HCT116 (cell line): ENCODE results near the gene HSPB1. TPM values are rescaled to one million over a fixed set of nuclear protein-coding genes. Genes with fewer than 3 reads are reported as not detected.

ENCODE experiments used
- ATAC-seq: fragments of 200-7000 bp; cut with Tn5 transposase; 2 replicates; pipeline ENCODE4 v1.9.1; 2020; ENCODE audit warnings: mild to moderate bottlenecking, moderate library complexity
- BruUV-seq: library from RNA; stranded (reverse); fragments of 400-500 nt; replicated peaks from 2 replicates; lab custom pipeline; 2021; lab: Mats Ljungman, UMichigan
- CTCF ChIA-PET: fragments of 300-600 bp; sonication (Branson Sonifier 250); formaldehyde crosslinking; loops from one replicate; lab custom pipeline; 2021; ENCODE audit warnings: antibody characterized with exemption; lab: Charles Lee
- POLR2A ChIA-PET: fragments of 300-600, 350-600 bp; sonication (Branson Sonifier 250); formaldehyde crosslinking; loops from one replicate; lab custom pipeline; 2021; ENCODE audit warnings: antibody characterized with exemption; lab: Charles Lee
- RAD21 ChIA-PET, 2 experiments: fragments of 300-600 bp; sonication (Branson Sonifier 250); formaldehyde crosslinking; loops; one replicate each; lab custom pipeline; 2023; ENCODE audit warnings: low total read pairs in 2 of 2; ENCODE audit not compliant: uncharacterized antibody in 2 of 2, unreplicated experiment in 2 of 2, low non-redundant PET in 1 of 2; lab: Charles Lee
- DNase-seq: peaks from one replicate; pipeline ENCODE4 v3.0.0-alpha.2; 2010; ENCODE audit warnings: low read depth, low spot score
- H2AFZ ChIP-seq: fragments of 200-600 bp; shearing (Covaris generic), sonication (generic); 2 replicates; pipeline ENCODE4 v1.6.1; 2017; ENCODE audit warnings: low read depth, mixed run types, mixed read lengths, antibody characterized with exemption, low read length; ENCODE audit not compliant: poor library complexity, severe bottlenecking
- H3K27ac ChIP-seq: 2 replicates; pipeline ENCODE4 v1.5.1; 2012; ENCODE audit warnings: low read depth, low read length
- H3K27me3 ChIP-seq: fragments of 200-600 bp; sonication (generic); 2 replicates; pipeline ENCODE4 v1.6.1; 2016; ENCODE audit warnings: mixed run types, low read length, mixed read lengths; ENCODE audit not compliant: insufficient read depth
- H3K36me3 ChIP-seq, 2 experiments: fragments of 200-500 bp in 1 of 2; fragments of 200-600 bp in 1 of 2; sonication (Bioruptor generic) in 1 of 2; sonication (generic) in 1 of 2; 2 replicates each; pipeline versions ENCODE4 v1.5.1 to v1.6.1; 2014 to 2016; ENCODE audit warnings: low read length in 2 of 2, inconsistent platforms in 1 of 2, mixed read lengths in 1 of 2, mixed run types in 1 of 2; ENCODE audit not compliant: insufficient read depth in 2 of 2, control insufficient read depth in 1 of 2
- H3K4me1 ChIP-seq, 2 experiments: fragments of 200-600 bp in 1 of 2; sonication (generic) in 1 of 2; 2 replicates each; pipeline versions ENCODE4 v1.5.1 to v1.6.1; 2012 to 2017; ENCODE audit warnings: low read length in 2 of 2, inconsistent platforms in 1 of 2, mild to moderate bottlenecking in 1 of 2, mixed read lengths in 1 of 2, mixed run types in 1 of 2, moderate library complexity in 1 of 2; ENCODE audit not compliant: insufficient read depth in 2 of 2, control insufficient read depth in 1 of 2
- H3K4me2 ChIP-seq: fragments of 200-600 bp; sonication (generic); 2 replicates; pipeline ENCODE4 v1.6.1; 2017; ENCODE audit warnings: mixed run types, low read length, mixed read lengths
- H3K4me3 ChIP-seq, 2 experiments: fragments of 200-600 bp in 1 of 2; sonication (generic) in 1 of 2; replicated peaks in 1 of 2; 2 replicates each; pipeline ENCODE4 v1.5.1; 2011 to 2016; ENCODE audit warnings: low read length in 2 of 2, control low read depth in 1 of 2, low read depth in 1 of 2, mild to moderate bottlenecking in 1 of 2, mixed read lengths in 1 of 2, mixed run types in 1 of 2
- H3K79me2 ChIP-seq: fragments of 200-600 bp; sonication (generic); 2 replicates; pipeline ENCODE4 v1.6.1; 2017; ENCODE audit warnings: mild to moderate bottlenecking, mixed run types, low read length, moderate library complexity, mixed read lengths; ENCODE audit not compliant: insufficient read depth
- H3K9ac ChIP-seq: fragments of 200-600 bp; sonication (generic); 2 replicates; pipeline ENCODE4 v1.6.1; 2016; ENCODE audit warnings: low read length, mixed read lengths
- H3K9me2 ChIP-seq: fragments of 200-600 bp; sonication (generic), shearing (Covaris generic); 2 replicates; pipeline ENCODE4 v1.6.1; 2017; ENCODE audit warnings: mixed run types, mild to moderate bottlenecking, moderate library complexity; ENCODE audit not compliant: insufficient read depth
- H3K9me3 ChIP-seq, 2 experiments: fragments of 200-500 bp in 1 of 2; fragments of 200-600 bp in 1 of 2; sonication (Bioruptor generic) in 1 of 2; sonication (generic) in 1 of 2; 2 replicates each; pipeline ENCODE4 v1.6.1; 2014 to 2017; ENCODE audit warnings: low read length in 2 of 2, mixed read lengths in 2 of 2, inconsistent platforms in 1 of 2, low read depth in 1 of 2, mild to moderate bottlenecking in 1 of 2, mixed run types in 1 of 2, moderate library complexity in 1 of 2; ENCODE audit not compliant: control insufficient read depth in 1 of 2, insufficient read depth in 1 of 2
- H4K20me1 ChIP-seq: fragments of 200-600 bp; sonication (generic), shearing (Covaris generic); 2 replicates; pipeline ENCODE4 v1.6.1; 2017; ENCODE audit warnings: mixed run types, mild to moderate bottlenecking, moderate library complexity; ENCODE audit not compliant: insufficient read depth
- CBX3 ChIP-seq: IDR thresholded peaks from 2 replicates; pipeline ENCODE4 v1.6.1; 2012; ENCODE audit warnings: low read depth
- CEBPB ChIP-seq: IDR thresholded peaks from 2 replicates; pipeline ENCODE4 v1.6.1; 2012; ENCODE audit warnings: low read depth
- EGR1 ChIP-seq: IDR thresholded peaks from 2 replicates; pipeline ENCODE4 v1.6.1; 2012; ENCODE audit warnings: low read depth
- ELF1 ChIP-seq: IDR thresholded peaks from 2 replicates; pipeline ENCODE4 v1.6.1; 2012; ENCODE audit warnings: low read depth, borderline replicate concordance
- EZH2 ChIP-seq: fragments of 200-600 bp; sonication (generic); IDR thresholded peaks from 2 replicates; pipeline ENCODE4 v1.6.1; 2017; ENCODE audit warnings: antibody characterized with exemption, mixed run types
- JUND ChIP-seq: IDR thresholded peaks from 2 replicates; pipeline ENCODE4 v1.6.1; 2012
- RAD21 ChIP-seq: IDR thresholded peaks from 2 replicates; pipeline ENCODE4 v1.6.1; 2012; ENCODE audit warnings: low read depth, mild to moderate bottlenecking
- SRF ChIP-seq: IDR thresholded peaks from 2 replicates; pipeline ENCODE4 v1.6.1; 2012; ENCODE audit warnings: low read depth
- TCF7L2 ChIP-seq: IDR thresholded peaks from 2 replicates; pipeline ENCODE4 v1.7.0; 2011; ENCODE audit warnings: borderline replicate concordance, inconsistent platforms; ENCODE audit not compliant: insufficient read depth, insufficient read length; ENCODE audit errors: extremely low read depth
- YY1 ChIP-seq: IDR thresholded peaks from 2 replicates; pipeline ENCODE4 v1.6.1; 2011; ENCODE audit warnings: low read length, low read depth, moderate library complexity, mild to moderate bottlenecking; ENCODE audit not compliant: insufficient replicate concordance; ENCODE audit errors: extremely low read depth
- ZFX ChIP-seq: fragments of 450-650 bp; IDR thresholded peaks from 2 replicates; pipeline ENCODE4 v1.6.1; 2017
- intact Hi-C: fragments of 100-400 bp; cut with micrococcal nuclease; formaldehyde crosslinking; loops from 2 replicates; pipeline ENCODE4 v1.10.0; 2022
- total RNA-seq: library from RNA; stranded (reverse); gene quantifications from one replicate; pipeline ENCODE4 v1.2.1, GENCODE V29; 2021; ENCODE audit not compliant: unreplicated experiment
- TF ChIP-seq, protein P1 (sequence below): IDR thresholded peaks from 2 replicates; pipeline ENCODE4 v1.6.1; 2012; ENCODE audit warnings: low read depth
- TF ChIP-seq, protein P2 (sequence below): IDR thresholded peaks from 2 replicates; pipeline ENCODE4 v1.6.1; 2012
- TF ChIP-seq, protein P3 (sequence below), 3 experiments: fragments of 200-600 bp in 1 of 3; sonication (generic) in 1 of 3; IDR thresholded peaks in 2 of 3; conservative IDR thresholded peaks in 1 of 3; 2 replicates each; pipeline ENCODE4 v1.5.1; 2012 to 2017; ENCODE audit warnings: low read depth in 2 of 3, low read length in 2 of 3, antibody characterized with exemption in 1 of 3, borderline replicate concordance in 1 of 3, control low read depth in 1 of 3, mild to moderate bottlenecking in 1 of 3, mixed read lengths in 1 of 3, mixed run types in 1 of 3, moderate library complexity in 1 of 3; ENCODE audit not compliant: insufficient read depth in 1 of 3
- TF ChIP-seq, protein P4 (sequence below): IDR thresholded peaks from 2 replicates; pipeline ENCODE4 v1.6.1; 2011; ENCODE audit warnings: mild to moderate bottlenecking, low read length, moderate library complexity; ENCODE audit not compliant: insufficient replicate concordance; ENCODE audit errors: extremely low read depth

Gene HSPB1
- total RNA-seq, 1 experiment from 2014 or later, result 524 TPM

DNA sequence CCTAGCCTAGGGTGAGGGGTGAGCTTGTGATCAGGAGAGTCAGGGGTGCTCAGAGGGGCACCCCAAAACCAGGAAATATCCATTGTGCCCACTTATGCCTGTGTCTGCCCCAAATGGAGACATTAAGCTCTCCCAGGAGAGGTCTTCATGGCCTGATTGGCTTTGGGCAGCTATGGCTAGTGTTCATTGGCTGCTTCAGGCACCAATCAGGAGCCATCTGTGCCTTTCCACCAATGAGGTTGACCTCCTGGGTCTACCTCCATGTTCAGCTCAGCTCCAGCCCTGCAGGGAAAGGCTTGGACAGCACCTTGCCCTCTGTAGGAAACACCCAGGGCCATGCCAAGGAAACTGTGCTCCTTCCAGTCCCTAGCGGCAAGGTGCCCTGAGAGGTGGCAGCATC, 23.9 kb upstream of the HSPB1 start:
- TF ChIP-seq ELF1 (no peak), RAD21 (no peak), ZFX (no peak), EZH2 (no peak), SRF (no peak), CEBPB (no peak), JUND (no peak), TCF7L2 (no peak), CBX3 (no peak), YY1 (no peak), EGR1 (no peak)
- TF ChIP-seq, protein P1, sequence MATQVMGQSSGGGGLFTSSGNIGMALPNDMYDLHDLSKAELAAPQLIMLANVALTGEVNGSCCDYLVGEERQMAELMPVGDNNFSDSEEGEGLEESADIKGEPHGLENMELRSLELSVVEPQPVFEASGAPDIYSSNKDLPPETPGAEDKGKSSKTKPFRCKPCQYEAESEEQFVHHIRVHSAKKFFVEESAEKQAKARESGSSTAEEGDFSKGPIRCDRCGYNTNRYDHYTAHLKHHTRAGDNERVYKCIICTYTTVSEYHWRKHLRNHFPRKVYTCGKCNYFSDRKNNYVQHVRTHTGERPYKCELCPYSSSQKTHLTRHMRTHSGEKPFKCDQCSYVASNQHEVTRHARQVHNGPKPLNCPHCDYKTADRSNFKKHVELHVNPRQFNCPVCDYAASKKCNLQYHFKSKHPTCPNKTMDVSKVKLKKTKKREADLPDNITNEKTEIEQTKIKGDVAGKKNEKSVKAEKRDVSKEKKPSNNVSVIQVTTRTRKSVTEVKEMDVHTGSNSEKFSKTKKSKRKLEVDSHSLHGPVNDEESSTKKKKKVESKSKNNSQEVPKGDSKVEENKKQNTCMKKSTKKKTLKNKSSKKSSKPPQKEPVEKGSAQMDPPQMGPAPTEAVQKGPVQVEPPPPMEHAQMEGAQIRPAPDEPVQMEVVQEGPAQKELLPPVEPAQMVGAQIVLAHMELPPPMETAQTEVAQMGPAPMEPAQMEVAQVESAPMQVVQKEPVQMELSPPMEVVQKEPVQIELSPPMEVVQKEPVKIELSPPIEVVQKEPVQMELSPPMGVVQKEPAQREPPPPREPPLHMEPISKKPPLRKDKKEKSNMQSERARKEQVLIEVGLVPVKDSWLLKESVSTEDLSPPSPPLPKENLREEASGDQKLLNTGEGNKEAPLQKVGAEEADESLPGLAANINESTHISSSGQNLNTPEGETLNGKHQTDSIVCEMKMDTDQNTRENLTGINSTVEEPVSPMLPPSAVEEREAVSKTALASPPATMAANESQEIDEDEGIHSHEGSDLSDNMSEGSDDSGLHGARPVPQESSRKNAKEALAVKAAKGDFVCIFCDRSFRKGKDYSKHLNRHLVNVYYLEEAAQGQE, result no peak
- TF ChIP-seq, protein P2, sequence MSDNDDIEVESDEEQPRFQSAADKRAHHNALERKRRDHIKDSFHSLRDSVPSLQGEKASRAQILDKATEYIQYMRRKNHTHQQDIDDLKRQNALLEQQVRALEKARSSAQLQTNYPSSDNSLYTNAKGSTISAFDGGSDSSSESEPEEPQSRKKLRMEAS, result no peak
- TF ChIP-seq, protein P3, sequence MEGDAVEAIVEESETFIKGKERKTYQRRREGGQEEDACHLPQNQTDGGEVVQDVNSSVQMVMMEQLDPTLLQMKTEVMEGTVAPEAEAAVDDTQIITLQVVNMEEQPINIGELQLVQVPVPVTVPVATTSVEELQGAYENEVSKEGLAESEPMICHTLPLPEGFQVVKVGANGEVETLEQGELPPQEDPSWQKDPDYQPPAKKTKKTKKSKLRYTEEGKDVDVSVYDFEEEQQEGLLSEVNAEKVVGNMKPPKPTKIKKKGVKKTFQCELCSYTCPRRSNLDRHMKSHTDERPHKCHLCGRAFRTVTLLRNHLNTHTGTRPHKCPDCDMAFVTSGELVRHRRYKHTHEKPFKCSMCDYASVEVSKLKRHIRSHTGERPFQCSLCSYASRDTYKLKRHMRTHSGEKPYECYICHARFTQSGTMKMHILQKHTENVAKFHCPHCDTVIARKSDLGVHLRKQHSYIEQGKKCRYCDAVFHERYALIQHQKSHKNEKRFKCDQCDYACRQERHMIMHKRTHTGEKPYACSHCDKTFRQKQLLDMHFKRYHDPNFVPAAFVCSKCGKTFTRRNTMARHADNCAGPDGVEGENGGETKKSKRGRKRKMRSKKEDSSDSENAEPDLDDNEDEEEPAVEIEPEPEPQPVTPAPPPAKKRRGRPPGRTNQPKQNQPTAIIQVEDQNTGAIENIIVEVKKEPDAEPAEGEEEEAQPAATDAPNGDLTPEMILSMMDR (IDR thresholded peaks at IDR 0.05 in 2 of 3, conservative IDR thresholded peaks at IDR 0.05 in 1 of 3; ENCODE audit: borderline replicate concordance in 1 of 3, insufficient read depth in 1 of 3, low read depth in 2 of 3, low read length in 2 of 3), result no peak
- TF ChIP-seq, protein P4, sequence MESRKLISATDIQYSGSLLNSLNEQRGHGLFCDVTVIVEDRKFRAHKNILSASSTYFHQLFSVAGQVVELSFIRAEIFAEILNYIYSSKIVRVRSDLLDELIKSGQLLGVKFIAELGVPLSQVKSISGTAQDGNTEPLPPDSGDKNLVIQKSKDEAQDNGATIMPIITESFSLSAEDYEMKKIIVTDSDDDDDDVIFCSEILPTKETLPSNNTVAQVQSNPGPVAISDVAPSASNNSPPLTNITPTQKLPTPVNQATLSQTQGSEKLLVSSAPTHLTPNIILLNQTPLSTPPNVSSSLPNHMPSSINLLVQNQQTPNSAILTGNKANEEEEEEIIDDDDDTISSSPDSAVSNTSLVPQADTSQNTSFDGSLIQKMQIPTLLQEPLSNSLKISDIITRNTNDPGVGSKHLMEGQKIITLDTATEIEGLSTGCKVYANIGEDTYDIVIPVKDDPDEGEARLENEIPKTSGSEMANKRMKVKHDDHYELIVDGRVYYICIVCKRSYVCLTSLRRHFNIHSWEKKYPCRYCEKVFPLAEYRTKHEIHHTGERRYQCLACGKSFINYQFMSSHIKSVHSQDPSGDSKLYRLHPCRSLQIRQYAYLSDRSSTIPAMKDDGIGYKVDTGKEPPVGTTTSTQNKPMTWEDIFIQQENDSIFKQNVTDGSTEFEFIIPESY, result no peak
- TF ChIP-seq, all 23 proteins: peak for 0
- Histone ChIP-seq H3K27ac (no peak overlapping the region), H3K9me3 (no peaks in the 10 kb centered on the region), H3K4me2 (peak overlapping the region; percentile 19; the same call in 1 of the 2 replicates), H3K4me1 (peaks cover 9 to 19% of the 10 kb centered on the region in 2 experiments), H3K9me2 (no peaks in the 10 kb centered on the region), H3K4me3 (no peak overlapping the region), H3K79me2 (peaks cover 2% of the 10 kb centered on the region; the same call in 1 of the 2 replicates), H3K36me3 (no peaks in the 10 kb centered on the region), H3K9ac (no peak overlapping the region), H3K27me3 (no peaks in the 10 kb centered on the region), H4K20me1 (no peaks in the 10 kb centered on the region), H2AFZ (peak overlapping the region; percentile 45)
- BruUV-seq, result no TSS peak
- peak; percentile 69 for ATAC-seq
- no peak for DNase-seq
- intact Hi-C loops, result no loop called here
- ChIA-PET POLR2A (no interaction called here), CTCF (interaction anchor here (1.2 to 1.6 kb wide), 2 partner anchors 14 to 16 kb away, joined by 3 to 9 read pairs; no protein-coding TSS in a partner anchor), RAD21 (no interaction called here)
